SH-SY5Y (cell line): ENCODE data around the gene GXYLT2.

Experiments used
- GATA2 ChIP-seq: IDR thresholded peaks from 2 replicates; pipeline ENCODE4 v1.6.1; 2011; ENCODE audit warnings: mild to moderate bottlenecking, low read depth, low read length
- GATA3 ChIP-seq: IDR thresholded peaks from 2 replicates; pipeline ENCODE4 v1.6.1; 2011; ENCODE audit warnings: low read depth, mild to moderate bottlenecking, low read length, moderate library complexity

DNA sequence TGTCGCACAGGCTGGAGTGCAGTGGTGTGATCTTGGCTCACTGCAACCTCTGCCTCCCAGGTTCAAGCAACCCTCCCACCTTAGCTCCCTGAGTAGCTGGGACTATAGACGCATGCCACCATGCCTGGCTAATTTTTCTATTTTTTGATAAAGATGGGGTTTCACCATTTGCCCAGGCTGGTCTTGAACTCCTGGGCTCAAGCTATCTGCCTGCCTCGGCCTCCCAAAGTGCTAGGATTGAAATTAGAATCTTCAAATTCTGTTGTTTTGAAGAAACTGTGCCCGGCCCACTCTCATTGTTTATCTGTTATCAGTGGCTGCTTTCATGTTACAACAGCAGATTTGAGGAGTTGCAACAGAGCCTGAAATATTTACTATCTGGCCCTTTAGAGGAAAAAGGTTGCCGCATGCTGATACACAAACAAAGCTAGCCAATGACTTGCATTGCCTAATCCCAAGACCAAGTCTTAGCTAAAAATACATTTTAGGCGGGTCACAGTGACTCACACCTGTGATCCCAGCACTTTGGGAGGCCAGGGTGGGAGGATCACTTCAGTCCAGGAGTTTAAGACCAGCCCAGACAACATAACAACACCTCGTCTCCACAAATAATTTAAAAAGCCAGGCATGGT, 65.6 kb downstream of the GXYLT2 start:
- TF ChIP-seq GATA2 (no peak), GATA3 (no peak)
